GM18505 (cell line): Measurements from ENCODE around the gene KLHL8.

Experiments used
- ATAC-seq: cut with Tn5 transposase; IDR thresholded peaks from one replicate; pipeline ENCODE4 v1.9.1; 2021; ENCODE audit not compliant: unreplicated experiment
- POLR2A ChIP-seq: IDR thresholded peaks from 4 replicates; pipeline ENCODE4 v1.6.1; 2011; ENCODE audit warnings: borderline replicate concordance; ENCODE audit not compliant: insufficient read depth, insufficient read length; ENCODE audit errors: extremely low read depth

KLHL8 gene

DNA sequence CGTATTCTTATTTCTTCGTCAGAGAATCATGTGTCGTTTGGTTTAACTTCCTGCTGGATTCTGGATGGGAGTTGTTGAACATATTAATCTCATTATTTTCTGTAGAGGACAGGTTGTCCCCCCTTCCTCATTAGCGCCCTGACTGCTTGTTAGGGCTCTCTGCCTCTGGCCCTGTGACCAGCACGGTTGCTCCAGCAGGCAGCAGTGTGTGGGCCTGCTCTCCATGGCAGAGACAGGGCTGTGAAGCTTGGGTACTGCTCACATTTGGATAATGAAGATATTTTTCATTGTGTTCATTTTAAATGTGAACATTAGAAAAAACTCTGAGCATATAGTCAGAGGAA is 102.7 kb downstream of the KLHL8 start:
- no peak for ATAC-seq
- no peak for TF ChIP-seq POLR2A

DNA sequence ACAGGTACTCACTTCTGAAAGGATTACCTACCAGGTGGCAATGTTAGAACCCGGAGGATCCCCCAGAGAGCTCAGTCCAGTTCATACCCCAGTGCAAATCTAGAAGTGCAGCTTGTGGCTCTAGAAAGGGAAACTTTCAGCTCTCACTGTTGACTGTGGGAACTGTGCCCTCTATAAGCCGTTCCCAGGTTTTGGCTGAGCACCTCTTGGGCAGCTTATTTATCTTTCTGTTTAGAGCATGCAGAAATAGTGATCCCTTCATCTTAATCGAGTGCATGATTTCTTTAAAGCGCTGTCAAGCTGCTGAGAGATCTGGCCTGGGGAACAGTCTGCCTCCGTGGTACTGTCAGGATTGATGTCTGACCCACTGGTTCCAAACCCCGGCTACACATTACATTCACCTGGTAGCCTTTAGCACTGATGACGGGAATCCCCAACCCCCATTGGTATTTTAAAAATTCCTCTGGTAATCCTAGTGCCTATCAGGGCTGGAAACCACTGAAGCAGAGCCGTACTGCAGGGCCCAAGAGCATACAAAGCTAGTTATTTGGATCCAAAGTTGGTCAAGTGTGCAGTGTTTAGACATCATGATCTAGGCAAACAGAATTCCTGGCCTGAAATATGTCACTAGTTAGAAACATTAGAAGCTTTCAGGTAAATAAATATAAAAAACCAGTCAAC is 103.2 kb downstream of the KLHL8 start:
- no peak for TF ChIP-seq POLR2A
- no peak for ATAC-seq

DNA sequence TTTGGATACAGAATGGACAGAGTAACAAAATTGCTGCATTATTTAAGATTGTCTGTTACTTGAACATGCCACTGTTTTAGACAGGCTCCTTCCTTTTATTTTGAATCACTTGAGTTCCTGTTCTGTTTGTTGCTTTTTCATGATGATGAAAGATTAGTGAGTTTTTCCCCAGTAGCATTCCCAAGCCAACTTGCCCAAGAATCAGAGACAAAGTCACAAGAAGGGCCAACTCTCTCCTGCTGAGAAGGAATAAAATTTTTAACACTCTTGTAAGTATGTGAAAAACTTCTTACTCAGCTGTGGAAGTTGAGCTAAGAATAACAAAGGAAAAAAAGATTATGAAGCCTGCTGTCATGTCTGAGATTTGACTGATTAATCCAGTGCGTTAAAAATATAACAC is 104.2 kb downstream of the KLHL8 start:
- ATAC-seq: no peak
- TF ChIP-seq POLR2A: no peak

DNA sequence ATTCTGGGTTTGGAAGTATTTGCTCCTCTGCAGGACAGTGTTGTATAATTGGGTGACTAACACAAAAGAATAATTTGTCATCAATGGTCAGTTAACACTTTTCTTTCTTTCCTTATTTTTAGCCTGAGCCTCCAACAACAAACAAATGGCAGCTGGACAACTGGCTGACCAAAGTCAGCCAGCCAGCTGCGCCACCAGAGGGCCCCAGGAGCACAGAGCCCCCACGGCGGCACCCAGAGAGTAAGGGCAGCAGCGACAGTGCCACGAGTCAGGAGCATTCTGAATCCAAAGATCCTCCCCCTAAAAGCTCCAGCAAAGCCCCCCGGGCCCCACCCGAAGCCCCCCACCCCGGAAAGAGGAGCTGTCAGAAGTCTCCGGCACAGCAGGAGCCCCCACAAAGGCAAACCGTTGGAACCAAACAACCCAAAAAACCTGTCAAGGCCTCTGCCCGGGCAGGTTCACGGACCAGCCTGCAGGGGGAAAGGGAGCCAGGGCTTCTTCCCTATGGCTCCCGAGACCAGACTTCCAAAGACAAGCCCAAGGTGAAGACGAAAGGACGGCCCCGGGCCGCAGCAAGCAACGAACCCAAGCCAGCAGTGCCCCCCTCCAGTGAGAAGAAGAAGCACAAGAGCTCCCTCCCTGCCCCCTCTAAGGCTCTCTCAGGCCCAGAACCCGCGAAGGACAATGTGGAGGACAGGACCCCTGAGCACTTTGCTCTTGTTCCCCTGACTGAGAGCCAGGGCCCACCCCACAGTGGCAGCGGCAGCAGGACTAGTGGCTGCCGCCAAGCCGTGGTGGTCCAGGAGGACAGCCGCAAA is 106.0 kb downstream of the KLHL8 start:
- no peak for ATAC-seq
- TF ChIP-seq POLR2A: no peak

DNA sequence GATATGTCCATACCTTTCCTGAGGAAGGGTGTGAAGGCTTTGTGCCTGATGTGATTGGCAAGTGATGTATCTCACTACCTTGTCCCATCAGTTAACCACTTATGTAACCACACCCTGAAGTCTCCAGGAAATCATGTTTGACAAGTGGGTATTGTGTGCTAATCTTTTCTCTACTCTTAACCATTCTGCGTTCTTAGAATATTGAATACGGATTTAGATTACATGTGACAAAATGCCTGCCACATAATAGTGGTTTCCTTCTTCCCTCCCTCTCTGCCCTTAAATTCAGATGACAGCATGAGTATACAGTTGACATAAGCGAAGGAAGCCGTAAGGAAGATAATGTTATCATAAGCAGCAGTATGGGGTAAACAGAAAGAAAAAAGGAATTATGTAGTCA is 108.4 kb downstream of the KLHL8 start:
- no peak for ATAC-seq
- no peak for TF ChIP-seq POLR2A
